Neural cell (in vitro differentiated cells): Measurements from ENCODE around the gene LSAMP.
A peak's percentile ranks its signal among the peaks of the same experiment; 100 is the strongest.

ENCODE experiments used
- CTCF ChIP-seq: fragments of 450-650 bp; IDR thresholded peaks from 2 replicates; pipeline ENCODE4 v1.5.1; 2014; ENCODE audit warnings: antibody characterized with exemption, mild to moderate bottlenecking, moderate library complexity; ENCODE audit not compliant: poor library complexity, severe bottlenecking
- POLR2AphosphoS5 ChIP-seq: IDR thresholded peaks from 2 replicates; pipeline ENCODE4 v1.6.1; 2012
- TF ChIP-seq, protein P1 (sequence below): IDR thresholded peaks from 2 replicates; pipeline ENCODE4 v1.6.1; 2012; ENCODE audit warnings: borderline replicate concordance

- TF ChIP-seq, protein P1, sequence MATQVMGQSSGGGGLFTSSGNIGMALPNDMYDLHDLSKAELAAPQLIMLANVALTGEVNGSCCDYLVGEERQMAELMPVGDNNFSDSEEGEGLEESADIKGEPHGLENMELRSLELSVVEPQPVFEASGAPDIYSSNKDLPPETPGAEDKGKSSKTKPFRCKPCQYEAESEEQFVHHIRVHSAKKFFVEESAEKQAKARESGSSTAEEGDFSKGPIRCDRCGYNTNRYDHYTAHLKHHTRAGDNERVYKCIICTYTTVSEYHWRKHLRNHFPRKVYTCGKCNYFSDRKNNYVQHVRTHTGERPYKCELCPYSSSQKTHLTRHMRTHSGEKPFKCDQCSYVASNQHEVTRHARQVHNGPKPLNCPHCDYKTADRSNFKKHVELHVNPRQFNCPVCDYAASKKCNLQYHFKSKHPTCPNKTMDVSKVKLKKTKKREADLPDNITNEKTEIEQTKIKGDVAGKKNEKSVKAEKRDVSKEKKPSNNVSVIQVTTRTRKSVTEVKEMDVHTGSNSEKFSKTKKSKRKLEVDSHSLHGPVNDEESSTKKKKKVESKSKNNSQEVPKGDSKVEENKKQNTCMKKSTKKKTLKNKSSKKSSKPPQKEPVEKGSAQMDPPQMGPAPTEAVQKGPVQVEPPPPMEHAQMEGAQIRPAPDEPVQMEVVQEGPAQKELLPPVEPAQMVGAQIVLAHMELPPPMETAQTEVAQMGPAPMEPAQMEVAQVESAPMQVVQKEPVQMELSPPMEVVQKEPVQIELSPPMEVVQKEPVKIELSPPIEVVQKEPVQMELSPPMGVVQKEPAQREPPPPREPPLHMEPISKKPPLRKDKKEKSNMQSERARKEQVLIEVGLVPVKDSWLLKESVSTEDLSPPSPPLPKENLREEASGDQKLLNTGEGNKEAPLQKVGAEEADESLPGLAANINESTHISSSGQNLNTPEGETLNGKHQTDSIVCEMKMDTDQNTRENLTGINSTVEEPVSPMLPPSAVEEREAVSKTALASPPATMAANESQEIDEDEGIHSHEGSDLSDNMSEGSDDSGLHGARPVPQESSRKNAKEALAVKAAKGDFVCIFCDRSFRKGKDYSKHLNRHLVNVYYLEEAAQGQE = no peak
- TF ChIP-seq POLR2AphosphoS5 = no peak
- TF ChIP-seq CTCF = peak; percentile 43
Measured at GRCh38 chr3:115832265-115832664, 613.0 kb downstream of the LSAMP start.
